ENCODE results near the gene MACROD2.

GRCh38 chr20:15033269-15033668, 1038.0 kb downstream of the MACROD2 start:
- TF ChIP-seq CTCF (conservative IDR thresholded peaks at IDR 0.05; ENCODE audit: low read depth, low read length) (no peak), RAD21 (IDR thresholded peaks at IDR 0.05; ENCODE audit: low read length) (no peak), POLR2A (IDR thresholded peaks at IDR 0.05; ENCODE audit: low read depth, low read length) (no peak), RFX5 (IDR thresholded peaks at IDR 0.05; ENCODE audit: low read depth, low read length) (no peak), MAZ (IDR thresholded peaks at IDR 0.05; ENCODE audit: borderline replicate concordance, low read depth, low read length) (no peak), BHLHE40 (IDR thresholded peaks at IDR 0.05; ENCODE audit: low read depth, low read length) (no peak), MAFK (IDR thresholded peaks at IDR 0.05; ENCODE audit: low read depth, low read length) (no peak), FOS (IDR thresholded peaks at IDR 0.05; ENCODE audit: low read depth, low read length) (no peak), RCOR1 (IDR thresholded peaks at IDR 0.05; ENCODE audit: insufficient replicate concordance, low read length) (no peak), NFE2L2 (IDR thresholded peaks at IDR 0.05; ENCODE audit: low read depth, low read length) (no peak), USF2 (IDR thresholded peaks at IDR 0.05; ENCODE audit: low read depth, low read length) (no peak), ELK1 (IDR thresholded peaks at IDR 0.05; ENCODE audit: borderline replicate concordance, low read depth, low read length) (no peak)

Measured in IMR-90 (cell line).